Ectodermal cell (in vitro differentiated cells): ENCODE data around the gene GNG10.

Source experiments
- H3K27ac ChIP-seq: 2 replicates; pipeline ENCODE4 v1.7.0; 2013; ENCODE audit warnings: mild to moderate bottlenecking, low read depth, low read length; ENCODE audit not compliant: insufficient read depth, poor library complexity, severe bottlenecking
- H3K27me3 ChIP-seq: 2 replicates; pipeline ENCODE4 v1.7.0; 2013; ENCODE audit warnings: mild to moderate bottlenecking, low read length; ENCODE audit not compliant: insufficient read depth, control insufficient read depth, poor library complexity, severe bottlenecking
- H3K36me3 ChIP-seq: one replicate; pipeline ENCODE4 v1.7.0; 2013; ENCODE audit warnings: low read length; ENCODE audit not compliant: control insufficient read depth, insufficient read depth
- H3K4me1 ChIP-seq: one replicate; pipeline ENCODE4 v1.7.0; 2013; ENCODE audit warnings: low read length; ENCODE audit not compliant: control insufficient read depth, insufficient read depth
- H3K4me3 ChIP-seq: 2 replicates; pipeline ENCODE4 v1.7.0; 2013; ENCODE audit warnings: low read depth, low read length, control low read depth; ENCODE audit not compliant: insufficient read depth
- H3K9me3 ChIP-seq: 2 replicates; pipeline ENCODE4 v1.7.0; 2013; ENCODE audit warnings: mild to moderate bottlenecking, low read length, moderate library complexity; ENCODE audit not compliant: control insufficient read depth
- WGBS, 2 experiments: methylation state at CpG; one replicate each; pipeline ENCODE4 v1.1.7; 2013; ENCODE audit warnings: missing lambda C conversion rate in 2 of 2; 5-methylcytosine and 5-hydroxymethylcytosine counted together

Gene GNG10

DNA sequence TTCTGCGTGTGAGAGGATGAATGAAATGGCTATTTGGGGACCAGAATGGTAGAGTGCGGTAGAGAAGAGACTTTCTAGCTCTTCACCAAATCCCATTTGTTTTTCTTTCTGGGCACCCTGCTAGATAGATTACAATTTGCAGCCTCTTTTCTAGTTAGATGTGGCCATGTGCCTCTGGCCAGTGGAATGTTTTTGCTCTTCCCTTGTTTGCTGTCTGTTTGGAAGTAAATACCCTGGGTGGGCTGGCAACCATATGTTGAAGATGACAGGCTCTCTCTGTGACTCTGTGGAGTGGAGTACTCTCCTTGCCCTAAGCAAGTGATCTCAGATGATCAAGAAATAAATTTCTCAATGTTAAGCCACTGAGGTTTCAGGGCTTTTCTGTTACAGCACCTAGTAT is 12.9 kb downstream of the GNG10 start:
- Histone ChIP-seq H3K36me3 (no peaks in the 10 kb centered on the region), H3K4me3 (no peak overlapping the region), H3K27ac (no peak overlapping the region), H3K9me3 (no peaks in the 10 kb centered on the region), H3K4me1 (no peaks in the 10 kb centered on the region), H3K27me3 (no peaks in the 10 kb centered on the region)
- WGBS, 2 experiments: 81 to 100% methylated on average over 2 of the region's 2 CpGs

DNA sequence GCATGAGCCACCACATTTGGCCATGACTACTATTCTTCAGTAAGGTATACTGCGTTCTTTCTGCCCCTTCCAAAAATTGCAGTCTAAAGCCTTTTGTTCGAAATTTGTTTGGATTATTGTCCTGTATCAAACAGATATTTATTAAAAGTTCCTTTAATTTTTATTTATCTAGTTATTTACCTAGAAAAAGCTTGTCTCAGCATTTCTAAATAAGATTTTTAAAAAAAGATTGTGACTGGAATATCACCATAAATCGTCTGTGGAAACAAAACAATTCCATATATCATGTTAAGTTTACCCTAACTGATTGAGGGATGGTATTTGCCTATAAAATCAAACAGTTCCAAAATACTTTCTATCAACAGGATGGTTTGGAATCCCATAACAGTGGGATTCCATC is 14.7 kb downstream of the GNG10 start:
- 94 to 97% methylated on average over 1 to 2 of the region's 3 CpGs for WGBS, 2 experiments
- Histone ChIP-seq H3K9me3 (no peaks in the 10 kb centered on the region), H3K36me3 (no peaks in the 10 kb centered on the region)

DNA sequence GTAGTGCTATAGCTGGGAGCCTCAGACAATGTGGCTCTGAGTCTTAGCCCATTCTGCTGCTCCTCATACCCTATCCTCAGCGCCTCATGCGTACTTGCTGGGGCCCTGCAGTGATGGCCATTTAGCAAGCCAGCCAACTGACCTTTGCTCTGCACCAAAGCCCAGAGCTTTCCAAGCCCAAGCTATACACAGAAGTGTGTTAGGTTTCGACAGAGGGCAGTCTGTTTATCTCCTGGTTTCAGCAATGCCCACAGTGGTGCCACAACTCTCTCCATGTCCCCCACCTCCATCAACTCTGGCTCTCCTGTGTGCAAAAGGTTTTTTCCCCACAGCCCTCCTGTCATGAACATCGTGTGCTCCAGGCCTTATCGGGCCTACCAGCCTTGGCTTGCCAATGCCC is 16.9 kb downstream of the GNG10 start:
- no peaks in the 10 kb centered on the region for H3K9me3 ChIP-seq
- no peak overlapping the region for H3K27ac ChIP-seq
- H3K4me1 ChIP-seq: no peaks in the 10 kb centered on the region
- no peaks in the 10 kb centered on the region for H3K36me3 ChIP-seq
- no peak overlapping the region for H3K4me3 ChIP-seq
- WGBS, 2 experiments: 95% methylated on average over 5 of the region's 5 CpGs
- H3K27me3 ChIP-seq: no peaks in the 10 kb centered on the region

More for the DNA sequence above, 14.7 kb downstream of the GNG10 start:
- Histone ChIP-seq H3K4me3 (no peak overlapping the region), H3K27ac (no peak overlapping the region), H3K4me1 (no peaks in the 10 kb centered on the region), H3K27me3 (no peaks in the 10 kb centered on the region)

DNA sequence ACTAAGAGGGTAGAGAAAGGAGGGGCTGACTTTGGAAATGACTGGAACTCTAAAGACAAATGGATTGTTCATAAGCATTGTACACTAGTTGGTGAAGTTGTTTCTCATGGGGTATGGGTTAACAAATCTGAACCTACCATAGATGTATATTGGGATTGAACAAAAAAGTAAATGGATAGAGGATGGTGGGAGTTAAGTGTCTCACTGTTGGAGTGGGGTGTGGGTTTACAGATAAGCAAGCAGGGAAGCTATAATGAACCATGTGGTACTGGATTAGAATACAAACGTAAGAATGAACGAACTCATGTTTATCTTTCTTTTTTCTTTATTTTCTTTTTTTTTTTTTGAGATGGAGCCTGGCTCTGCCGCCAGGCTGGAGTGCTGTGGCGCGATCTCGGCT is 17.8 kb downstream of the GNG10 start:
- H3K9me3 ChIP-seq: no peaks in the 10 kb centered on the region
- H3K27me3 ChIP-seq: no peaks in the 10 kb centered on the region
- 94% methylated on average over 6 of the region's 6 CpGs for WGBS, 2 experiments
- no peak overlapping the region for H3K27ac ChIP-seq
- H3K4me3 ChIP-seq: no peak overlapping the region
- H3K36me3 ChIP-seq: no peaks in the 10 kb centered on the region
- no peaks in the 10 kb centered on the region for H3K4me1 ChIP-seq

DNA sequence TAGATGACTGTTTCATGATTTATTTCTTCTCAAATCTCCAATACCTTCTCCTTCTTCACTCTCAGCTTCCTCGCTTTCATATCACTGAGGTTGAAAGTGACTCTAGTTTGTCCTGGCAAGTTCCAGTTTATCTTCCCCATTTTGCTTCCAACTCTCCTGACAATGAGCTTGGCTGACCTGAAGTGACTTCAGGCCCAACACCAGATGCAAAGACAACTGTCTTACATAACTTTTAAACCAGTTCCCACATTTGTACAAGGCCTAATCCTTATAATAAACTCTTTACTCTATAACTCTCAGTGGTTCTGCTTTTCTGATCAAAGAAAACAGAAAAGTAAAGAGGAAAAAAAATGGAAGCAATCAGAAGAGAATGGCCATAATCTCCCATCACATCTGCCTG is 22.0 kb downstream of the GNG10 start:
- WGBS, 2 experiments: 88 to 95% methylated on average over 1 of the region's 1 CpG
- no peak overlapping the region for H3K27ac ChIP-seq
- H3K9me3 ChIP-seq: no peaks in the 10 kb centered on the region
- H3K4me1 ChIP-seq: no peaks in the 10 kb centered on the region
- H3K4me3 ChIP-seq: no peak overlapping the region
- H3K27me3 ChIP-seq: no peaks in the 10 kb centered on the region
- no peaks in the 10 kb centered on the region for H3K36me3 ChIP-seq

DNA sequence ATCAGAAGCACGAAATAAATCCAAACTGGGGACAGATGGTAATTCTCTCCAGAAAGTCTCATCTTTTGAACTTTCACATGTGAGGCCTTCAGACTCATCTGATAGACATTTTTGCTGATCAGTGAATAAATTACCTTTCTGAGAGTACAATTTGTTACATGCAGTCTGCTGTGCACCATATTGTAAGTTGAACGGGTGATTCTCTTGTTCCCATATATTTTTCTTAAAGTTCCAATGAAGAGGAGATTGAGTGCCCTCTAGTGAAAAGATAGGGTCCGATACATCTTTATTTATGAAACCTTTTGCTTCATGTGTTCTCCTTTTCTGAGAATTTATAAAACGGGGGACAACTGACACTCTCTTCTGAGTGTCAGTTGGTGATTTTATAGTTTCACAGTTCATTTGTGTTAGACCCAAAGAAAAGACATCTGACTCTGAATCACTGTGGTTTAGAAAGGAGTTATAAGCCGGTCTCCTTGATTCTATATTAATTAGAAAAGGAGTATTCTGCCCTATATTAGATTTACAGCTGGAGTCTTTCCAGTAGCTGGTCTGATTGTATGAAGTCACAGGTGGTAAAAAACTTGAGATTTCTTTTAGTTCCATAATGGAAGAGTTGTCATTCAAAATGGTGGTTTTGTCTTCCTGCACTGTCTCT is 30.4 kb downstream of the GNG10 start:
- WGBS, 2 experiments: 77 to 78% methylated on average over 5 of the region's 5 CpGs
- no peaks in the 10 kb centered on the region for H3K27me3 ChIP-seq
- no peak overlapping the region for H3K27ac ChIP-seq
- no peaks in the 10 kb centered on the region for H3K36me3 ChIP-seq
- H3K4me1 ChIP-seq: no peaks in the 10 kb centered on the region
- H3K9me3 ChIP-seq: no peaks in the 10 kb centered on the region
- no peak overlapping the region for H3K4me3 ChIP-seq

DNA sequence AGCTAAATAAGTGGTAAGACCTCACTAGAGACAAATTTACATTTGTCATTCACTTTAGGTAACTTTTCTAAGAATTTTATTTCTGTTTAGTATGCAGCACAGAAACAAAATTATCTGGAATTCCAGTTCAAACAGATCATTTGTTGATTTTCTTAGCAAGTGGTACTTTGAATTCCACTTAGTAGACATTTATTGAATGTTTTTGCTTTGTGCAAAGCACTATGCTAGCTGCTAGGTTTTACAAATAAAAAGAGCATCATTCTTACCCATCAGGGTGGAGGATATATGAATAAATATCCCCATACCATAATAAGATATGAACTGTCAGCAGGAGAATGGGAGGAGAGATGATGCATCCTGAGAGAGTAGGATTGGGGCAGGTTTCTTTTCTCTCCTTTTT is 35.4 kb downstream of the GNG10 start:
- H3K27me3 ChIP-seq: no peaks in the 10 kb centered on the region
- H3K9me3 ChIP-seq: no peaks in the 10 kb centered on the region
- no peak overlapping the region for H3K4me3 ChIP-seq
- no peaks in the 10 kb centered on the region for H3K36me3 ChIP-seq
- no peak overlapping the region for H3K27ac ChIP-seq
- H3K4me1 ChIP-seq: no peaks in the 10 kb centered on the region

DNA sequence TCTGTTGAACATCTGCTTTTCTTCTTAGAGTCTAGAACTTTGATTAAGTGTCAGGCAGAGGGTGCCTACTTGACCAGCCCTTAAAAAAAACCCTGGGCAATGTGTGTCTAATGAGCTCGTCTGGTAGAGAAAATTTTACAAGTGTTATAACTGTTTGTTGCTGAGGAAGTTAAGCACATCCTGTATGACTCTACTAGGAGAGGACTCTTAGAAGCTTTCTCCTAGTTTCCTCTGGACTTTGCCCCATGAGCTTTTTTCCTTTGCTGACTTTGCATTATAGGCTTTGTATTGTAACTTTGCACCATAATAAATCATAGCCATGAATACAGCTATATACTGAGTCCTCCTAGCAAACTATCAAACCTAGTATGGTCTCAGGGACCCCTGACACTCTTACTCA is 39.4 kb downstream of the GNG10 start:
- Histone ChIP-seq H3K27ac (no peak overlapping the region), H3K4me1 (no peaks in the 10 kb centered on the region), H3K36me3 (no peaks in the 10 kb centered on the region), H3K9me3 (no peaks in the 10 kb centered on the region), H3K4me3 (no peak overlapping the region), H3K27me3 (no peaks in the 10 kb centered on the region)
- WGBS, 2 experiments: 78 to 79% methylated on average over 1 of the region's 1 CpG

DNA sequence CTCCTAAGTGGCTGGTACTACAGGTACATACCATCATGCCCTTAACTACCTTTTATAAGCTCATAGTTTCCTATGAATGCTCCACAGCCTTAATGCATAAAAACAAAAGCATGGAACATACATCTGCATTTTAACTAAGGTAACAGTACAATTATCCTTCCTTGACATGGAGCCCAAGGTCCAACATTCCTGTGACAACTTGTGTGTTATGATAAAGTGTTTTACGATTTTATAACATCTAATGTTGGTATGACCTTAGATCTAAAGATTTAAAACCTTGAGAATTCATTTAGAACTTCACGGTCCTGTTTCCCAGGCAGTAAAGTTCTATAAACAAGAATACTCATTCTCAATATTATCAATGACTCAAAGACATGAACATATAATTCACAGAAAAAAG is 43.1 kb downstream of the GNG10 start:
- Histone ChIP-seq H3K4me3 (no peak overlapping the region), H3K27me3 (no peaks in the 10 kb centered on the region), H3K36me3 (no peaks in the 10 kb centered on the region), H3K9me3 (no peaks in the 10 kb centered on the region), H3K4me1 (no peaks in the 10 kb centered on the region), H3K27ac (no peak overlapping the region)
- 89% methylated on average over 1 to 2 of the region's 2 CpGs for WGBS, 2 experiments

DNA sequence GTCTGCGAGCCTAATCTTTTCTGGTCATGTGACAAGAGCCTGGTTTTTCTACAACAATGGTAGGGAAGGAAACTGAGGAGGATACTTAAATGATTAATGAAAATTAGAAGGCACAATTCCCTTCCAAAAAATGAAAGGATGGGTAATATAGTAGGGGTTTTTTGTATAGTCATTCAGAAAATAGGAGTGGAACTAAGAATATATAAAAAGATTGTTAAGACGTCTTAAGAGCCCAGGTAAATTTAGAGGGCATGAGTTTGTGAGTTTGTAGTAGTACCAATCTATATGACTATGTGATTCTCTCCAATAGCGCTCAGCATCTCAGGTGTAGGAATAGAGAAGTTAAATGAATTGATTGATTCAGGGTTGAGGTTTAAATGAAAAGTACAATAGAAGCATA is 50.1 kb downstream of the GNG10 start:
- Histone ChIP-seq H3K4me3 (no peak overlapping the region), H3K27ac (no peak overlapping the region), H3K27me3 (no peaks in the 10 kb centered on the region), H3K36me3 (no peaks in the 10 kb centered on the region), H3K4me1 (no peaks in the 10 kb centered on the region), H3K9me3 (no peaks in the 10 kb centered on the region)
- 94 to 97% methylated on average over 2 to 3 of the region's 3 CpGs for WGBS, 2 experiments

DNA sequence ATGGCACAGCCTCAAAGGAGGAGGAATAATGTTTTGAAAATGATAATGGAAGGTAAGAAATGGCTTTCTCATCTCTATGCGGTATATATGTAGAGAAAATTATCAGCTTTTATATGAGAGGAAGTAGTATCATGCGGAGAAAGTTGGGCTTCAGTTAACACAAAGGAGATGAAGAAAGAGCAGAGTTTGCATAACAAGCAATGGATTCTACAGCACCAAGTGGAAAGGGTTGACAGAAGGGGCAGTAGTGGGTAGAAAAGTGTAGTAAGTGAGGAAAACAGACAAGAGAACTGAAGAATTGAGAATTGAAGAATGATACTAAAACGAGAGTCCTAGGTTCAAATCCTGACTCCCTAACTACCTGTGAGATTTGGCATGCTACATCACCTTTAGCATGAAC is 51.0 kb downstream of the GNG10 start:
- Histone ChIP-seq H3K27me3 (no peaks in the 10 kb centered on the region), H3K36me3 (no peaks in the 10 kb centered on the region), H3K27ac (no peak overlapping the region), H3K9me3 (no peaks in the 10 kb centered on the region), H3K4me1 (no peaks in the 10 kb centered on the region), H3K4me3 (no peak overlapping the region)
- 66 to 72% methylated on average over 3 of the region's 3 CpGs for WGBS, 2 experiments
